GM19395 (cell line): Measurements from ENCODE around the gene UBN2.
"Not testable (repeated sequence)": the region's sequence is repeated elsewhere in the genome, so short reads cannot be mapped to it uniquely, and the experiment has no call there.

Experiments used
- ATAC-seq: cut with Tn5 transposase; IDR thresholded peaks from one replicate; pipeline ENCODE4 v1.9.1; 2021; ENCODE audit warnings: mild to moderate bottlenecking, moderate library complexity; ENCODE audit not compliant: unreplicated experiment

Gene UBN2

GRCh38 chr7:139230774-139231512 lies at the start of gene UBN2:
UBN2 (plus strand) TSS chr7:139231237; CDS start chr7:139231485, 248 bp downstream.
- peak; percentile 95 for ATAC-seq

DNA sequence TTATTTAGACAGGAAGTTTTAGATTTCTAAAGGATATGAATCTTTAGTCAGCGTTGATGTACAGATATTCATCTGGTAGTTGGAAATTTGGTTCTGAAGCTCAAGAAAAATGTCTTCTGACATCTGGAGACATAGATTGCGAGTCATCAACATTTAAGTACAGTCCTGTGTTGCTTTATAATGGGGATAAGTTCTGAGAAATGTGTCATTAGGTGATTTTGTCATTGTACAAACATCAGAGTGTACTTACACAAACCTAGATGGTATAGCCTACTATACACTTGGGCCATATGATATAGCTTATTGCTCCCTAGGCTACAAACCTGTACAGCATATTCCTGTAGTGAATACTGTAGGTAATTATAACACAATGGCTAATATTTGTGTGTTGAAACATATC lies 49.6 kb upstream of the UBN2 start:
- ATAC-seq = no peak

GRCh38 chr7:139182363-139182762 lies 48.7 kb upstream of the UBN2 start:
- no peak for ATAC-seq

DNA sequence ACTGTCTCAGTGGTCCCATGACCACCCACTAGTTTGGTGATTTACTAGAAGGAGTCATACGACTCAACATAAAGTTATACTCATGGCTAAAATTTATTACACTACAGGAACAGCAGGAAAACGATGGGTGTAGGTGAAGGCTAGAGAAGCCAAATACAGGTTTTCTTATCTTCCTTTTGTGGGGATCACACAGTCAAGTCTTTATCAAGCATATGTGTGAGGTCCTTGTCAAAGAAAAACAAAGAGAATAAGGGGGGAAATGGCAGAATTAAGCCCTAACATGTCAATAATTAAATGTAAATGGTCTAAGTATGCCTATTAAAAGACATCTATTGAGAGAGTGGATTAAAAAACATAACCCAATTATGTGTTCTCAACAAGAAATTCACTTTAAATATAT lies 47.8 kb upstream of the UBN2 start:
- no peak for ATAC-seq

- no peak for ATAC-seq
Observed at GRCh38 chr7:139183878-139184338, 47.1 kb upstream of the UBN2 start.

GRCh38 chr7:139186146-139186545 lies 44.9 kb upstream of the UBN2 start:
- no peak for ATAC-seq

DNA sequence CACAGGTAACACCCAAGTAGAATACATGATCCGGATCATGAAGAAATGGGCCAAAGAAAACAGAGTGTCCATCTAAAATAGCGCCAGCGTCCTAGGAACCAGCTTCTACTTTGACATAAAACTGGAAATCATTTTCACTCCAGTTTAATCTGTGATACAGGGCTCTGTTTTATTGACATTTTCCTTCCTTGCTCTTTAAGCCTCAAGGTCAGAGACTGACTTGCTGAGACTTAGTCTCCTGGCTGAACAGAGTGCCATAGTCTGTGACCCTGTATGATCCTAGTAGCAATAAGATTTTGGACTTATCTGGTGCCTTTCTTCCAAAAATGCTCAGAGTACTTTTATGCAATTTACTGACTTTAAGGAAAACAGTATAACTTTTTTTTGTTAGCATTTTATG lies 41.7 kb upstream of the UBN2 start:
- ATAC-seq = no peak

DNA sequence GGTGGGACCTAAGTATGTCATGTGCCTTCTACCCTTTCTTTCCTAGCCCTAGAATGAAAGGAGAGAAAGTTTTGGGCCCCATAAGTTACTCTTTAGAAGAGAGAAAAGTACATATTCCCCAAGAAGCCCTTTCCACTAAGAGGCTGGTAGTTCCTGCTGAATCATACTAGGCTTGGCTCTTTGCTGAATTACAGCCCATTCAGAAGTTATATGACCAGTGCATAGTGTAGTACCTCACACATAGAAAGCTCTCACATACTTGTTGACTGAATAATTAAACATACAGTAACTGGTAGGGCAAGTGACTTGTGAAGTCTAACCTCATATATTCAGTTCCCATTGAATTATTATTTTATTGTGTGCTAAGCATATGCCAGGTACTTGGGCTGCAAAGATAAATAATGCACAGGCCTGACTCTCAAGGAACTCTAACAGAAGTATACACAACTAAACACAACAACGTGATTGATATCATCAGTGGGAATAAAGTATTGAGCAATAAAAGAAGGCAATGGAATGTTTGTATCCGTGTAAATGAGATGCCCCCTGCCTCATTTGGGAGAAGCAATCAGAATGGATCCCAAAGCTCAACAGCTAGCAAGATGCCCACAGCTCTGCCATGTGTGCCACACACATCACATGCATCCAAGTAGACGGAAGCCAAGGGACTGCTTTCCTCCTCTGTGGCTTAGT lies 38.9 kb upstream of the UBN2 start:
- ATAC-seq = no peak

DNA sequence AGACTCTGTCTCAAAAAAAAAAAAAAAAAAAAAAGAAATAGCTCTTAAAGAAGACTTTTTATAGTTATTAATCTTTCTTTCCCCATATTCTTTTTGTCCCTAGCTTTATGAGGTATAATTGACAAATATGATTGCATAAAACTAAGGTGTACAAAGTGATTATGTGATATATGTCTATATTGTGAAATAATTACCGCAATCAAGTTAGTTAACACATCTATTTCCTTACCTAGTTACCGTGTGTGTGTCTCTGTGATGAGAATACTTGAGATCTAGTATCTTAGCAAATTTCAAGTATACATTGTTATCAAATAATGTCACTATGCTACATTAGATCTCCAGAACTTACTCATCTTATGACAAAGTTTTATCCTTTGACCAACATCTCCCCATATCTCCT lies 30.7 kb upstream of the UBN2 start:
- ATAC-seq = no peak

- ATAC-seq = no peak
Observed at GRCh38 chr7:139203992-139204391, 27.0 kb upstream of the UBN2 start.

DNA sequence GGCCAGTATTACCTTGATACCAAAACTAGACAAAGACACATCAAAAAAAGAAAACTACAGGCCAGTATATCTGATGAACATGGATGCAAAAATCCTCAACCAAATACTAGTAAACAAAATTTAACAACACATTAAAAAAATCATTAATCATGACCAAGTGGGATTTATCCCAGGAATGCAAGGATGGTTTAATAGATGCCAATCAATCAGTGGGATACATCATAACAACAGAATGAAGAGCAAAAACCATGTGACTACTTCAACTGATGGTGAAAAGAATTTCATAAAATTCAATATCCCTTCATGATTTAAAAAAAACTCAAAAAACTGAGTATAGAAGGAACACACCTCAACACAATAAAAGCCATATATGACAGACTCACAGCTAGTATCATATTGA lies 25.2 kb upstream of the UBN2 start:
- ATAC-seq = no peak

DNA sequence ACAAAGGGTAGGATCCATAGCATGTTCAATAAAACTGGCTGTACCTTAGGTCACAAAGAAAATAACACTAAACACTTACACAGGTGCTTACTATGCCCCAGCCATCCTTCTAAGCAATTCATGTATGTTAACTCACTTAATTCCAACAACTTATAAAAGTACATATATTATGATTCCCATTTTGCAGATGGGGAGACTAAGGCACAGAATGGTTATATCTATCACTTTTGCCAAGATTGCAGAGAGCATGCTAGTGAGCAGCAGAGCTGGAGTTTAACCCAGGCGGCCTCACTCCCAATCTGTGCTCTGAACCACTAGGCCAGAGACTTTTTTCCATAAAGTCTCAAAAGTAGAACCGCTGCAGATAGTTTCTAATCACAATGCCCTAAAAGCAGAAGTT lies 18.9 kb upstream of the UBN2 start:
- ATAC-seq = no peak

DNA sequence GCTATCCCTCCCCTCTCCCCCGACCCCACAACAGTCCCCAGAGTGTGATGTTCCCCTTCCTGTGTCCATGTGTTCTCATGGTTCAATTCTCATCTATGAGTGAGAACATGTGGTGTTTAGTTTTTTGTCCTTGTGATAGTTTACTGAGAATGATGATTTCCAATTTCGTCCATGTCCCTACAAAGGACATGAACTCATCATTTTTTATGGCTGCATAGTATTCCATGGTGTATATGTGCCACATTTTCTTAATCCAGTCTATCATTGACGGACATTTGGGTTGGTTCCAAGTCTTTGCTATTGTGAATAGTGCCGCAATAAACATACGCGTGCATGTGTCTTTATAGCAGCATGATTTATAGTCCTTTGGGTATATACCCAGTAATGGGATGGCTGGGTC lies 17.5 kb upstream of the UBN2 start:
- ATAC-seq = not testable (repeated sequence)

DNA sequence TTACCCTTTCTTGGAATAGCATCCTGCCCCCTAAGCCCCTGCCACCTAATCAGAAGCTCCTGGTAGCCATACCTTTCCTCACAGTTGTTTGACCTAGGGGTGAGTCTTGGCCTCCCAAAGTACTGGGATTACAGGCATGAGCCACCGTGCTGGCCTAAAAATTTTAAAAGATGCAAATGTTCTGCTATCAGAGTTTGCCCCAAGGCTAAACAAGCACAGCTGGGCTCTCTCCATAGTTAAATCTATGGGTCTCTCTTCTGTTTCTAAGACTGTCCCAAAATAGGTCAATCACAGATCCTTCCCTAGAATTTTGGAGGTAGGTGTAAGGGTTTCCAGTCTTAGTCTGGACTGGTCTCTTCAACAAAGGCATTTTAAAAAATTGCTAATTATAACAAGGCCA lies 12.9 kb upstream of the UBN2 start:
- ATAC-seq = no peak

- no peak for ATAC-seq
Observed at GRCh38 chr7:139224219-139224618, 6.8 kb upstream of the UBN2 start.

DNA sequence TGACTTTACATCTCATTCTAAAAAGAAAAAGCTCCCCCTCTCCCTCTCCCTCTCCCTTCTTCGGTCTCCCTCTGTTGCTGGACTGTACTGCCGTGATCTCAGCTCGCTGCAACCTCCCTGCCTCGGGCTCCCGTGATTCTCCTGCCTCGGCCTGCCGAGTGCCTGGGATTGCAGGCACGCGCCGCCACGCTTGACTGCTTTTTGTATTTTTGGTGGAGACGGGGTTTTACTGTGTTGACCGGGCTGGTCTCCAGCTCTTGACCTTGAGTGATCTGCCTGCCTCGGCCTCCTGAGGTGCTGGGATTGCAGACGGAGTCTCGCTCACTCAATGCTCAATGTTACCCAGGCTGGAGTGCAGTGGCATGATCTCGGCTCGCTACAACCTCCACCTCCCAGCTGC lies 6.2 kb upstream of the UBN2 start:
- ATAC-seq = not testable (repeated sequence)

DNA sequence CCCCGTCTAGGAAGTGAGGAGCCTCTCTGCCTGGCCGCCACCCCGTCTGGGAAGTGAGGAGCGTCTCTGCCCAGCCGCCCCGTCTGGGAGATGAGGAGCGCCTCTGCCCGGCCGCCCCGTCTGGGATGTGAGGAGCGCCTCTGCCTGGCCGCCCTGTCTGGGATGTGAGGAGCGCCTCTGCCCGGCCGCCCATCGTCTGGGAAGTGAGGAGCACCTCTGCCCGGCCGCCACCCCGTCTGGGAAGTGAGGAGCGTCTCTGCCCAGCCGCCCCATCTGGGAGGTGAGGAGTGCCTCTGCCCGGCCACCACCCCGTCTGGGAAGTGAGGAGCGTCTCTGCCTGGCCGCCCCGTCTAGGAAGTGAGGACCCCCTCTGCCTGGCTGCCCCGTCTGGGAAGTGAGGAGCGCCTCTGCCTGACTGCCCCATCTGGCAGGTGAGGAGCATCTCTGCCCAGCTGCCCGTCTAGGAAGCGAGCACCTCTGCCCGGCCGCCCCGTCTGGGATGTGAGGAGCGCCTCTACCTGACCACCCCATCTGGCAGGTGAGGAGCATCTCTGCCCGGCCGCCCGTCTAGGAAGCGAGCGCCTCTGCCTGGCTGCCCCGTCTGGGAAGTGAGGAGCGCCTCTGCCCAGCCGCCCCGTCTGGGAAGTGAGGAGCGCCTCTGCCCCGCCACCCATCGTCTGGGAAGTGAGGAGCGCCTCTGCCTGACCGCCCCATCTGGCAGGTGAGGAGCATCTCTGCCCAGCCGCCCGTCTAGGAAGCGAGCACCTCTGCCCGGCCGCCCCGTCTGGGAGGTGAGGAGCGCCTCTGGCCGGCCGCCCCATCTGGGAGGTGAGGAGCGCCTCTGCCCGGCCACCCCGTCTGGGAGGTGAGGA lies 5.5 kb upstream of the UBN2 start:
- not testable (repeated sequence) for ATAC-seq

DNA sequence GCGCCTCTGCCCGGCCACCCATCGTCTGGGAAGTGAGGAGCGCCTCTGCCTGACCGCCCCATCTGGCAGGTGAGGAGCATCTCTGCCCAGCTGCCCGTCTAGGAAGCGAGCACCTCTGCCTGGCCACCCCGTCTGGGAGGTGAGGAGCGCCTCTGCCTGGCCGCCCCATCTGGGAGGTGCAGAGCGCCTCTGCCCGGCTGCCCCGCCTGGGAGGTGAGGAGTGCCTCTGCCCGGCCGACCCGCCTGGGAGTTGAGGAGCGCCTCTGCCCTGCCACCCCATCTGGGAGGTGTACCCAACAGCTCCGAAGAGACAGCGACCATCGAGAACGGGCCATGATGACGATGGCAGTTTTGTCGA lies 4.9 kb upstream of the UBN2 start:
- ATAC-seq = not testable (repeated sequence)

GRCh38 chr7:139226988-139227488 lies 4.0 kb upstream of the UBN2 start:
- not testable (repeated sequence) for ATAC-seq

- no peak for ATAC-seq
Observed at GRCh38 chr7:139230023-139230422, 1.0 kb upstream of the UBN2 start.

DNA sequence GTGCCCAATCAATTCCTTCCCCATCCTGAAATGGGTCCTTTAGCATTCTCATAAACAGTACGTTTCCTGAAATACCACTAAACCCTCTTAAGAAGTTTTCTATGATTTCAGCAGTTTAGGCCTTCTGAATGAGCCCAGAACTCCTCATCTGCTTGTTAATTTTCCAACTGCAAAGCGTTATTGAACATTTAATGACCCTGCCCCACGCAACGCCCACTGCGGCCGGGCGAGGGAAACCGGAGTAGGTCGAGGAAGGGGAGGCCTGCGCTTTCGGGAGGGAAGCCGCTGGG lies 608 bp upstream of the UBN2 start:
- no peak for ATAC-seq
